NOMO-1 (cell line): Measurements from ENCODE around the gene HECTD2.
"Not testable (repeated sequence)": the region's sequence is repeated elsewhere in the genome, so short reads cannot be mapped to it uniquely, and the experiment has no call there.

Source experiments
- DNase-seq, 2 experiments: peaks; one replicate each; lab custom pipeline; 2025; ENCODE audit not compliant: unreplicated experiment in 2 of 2; lab: John Stamatoyannopoulos, UW

HECTD2 gene

DNA sequence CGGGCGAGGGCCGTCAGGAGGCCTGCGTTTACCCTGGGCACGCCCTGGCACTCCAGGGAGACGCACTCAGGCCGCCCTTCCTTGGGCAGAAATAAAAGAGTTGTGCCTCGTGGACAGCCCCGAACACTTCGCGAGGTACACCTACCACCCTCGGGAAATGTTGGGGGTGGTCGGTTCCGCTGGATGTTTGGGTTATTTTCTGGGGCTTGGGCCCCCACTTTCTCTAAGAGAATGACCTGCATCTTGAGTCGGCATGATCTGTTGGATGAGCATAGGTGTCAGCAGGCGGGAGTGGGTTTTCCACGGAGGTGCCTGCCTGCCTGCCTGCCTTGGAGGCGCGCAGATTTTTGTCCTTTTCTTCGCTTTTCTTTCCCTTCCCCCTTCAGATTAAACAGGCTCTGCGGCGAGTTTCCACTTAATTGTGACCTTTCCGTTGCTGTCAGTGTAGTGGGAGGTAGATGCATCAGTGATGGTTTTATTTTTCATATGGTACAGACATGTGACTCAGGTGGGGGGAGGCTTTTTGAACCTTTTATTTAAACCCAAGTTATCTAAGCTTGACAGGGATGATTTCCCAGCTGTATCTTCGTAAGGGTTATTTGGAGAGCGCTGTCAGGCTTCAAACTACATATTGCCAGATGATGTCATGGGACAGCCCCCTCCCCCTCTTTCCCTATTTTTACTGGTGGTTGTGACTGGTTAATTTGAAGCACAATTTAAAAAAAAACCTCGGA, 661 bp downstream of the HECTD2 start:
- DNase-seq, result peak in 1 of 2 experiments; percentile 49

DNA sequence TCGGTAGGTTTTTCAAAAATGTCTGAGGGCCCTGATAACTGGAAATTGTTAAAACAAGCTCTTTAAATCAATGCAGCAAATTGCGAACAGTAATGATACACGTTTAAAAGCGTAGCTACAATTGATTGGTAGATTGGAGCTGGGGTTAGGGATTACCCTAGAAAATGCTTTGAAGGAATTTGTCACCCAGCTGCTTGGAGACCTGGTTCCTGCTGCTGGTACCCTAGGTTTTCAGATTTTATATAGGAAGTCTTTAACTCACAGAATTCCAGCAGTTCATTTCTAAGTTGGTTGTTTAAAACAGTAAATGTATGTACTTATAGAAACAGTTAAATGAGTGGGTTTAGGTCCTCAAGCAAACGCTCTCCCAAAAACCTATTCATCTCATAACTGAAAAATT, 1.5 kb downstream of the HECTD2 start:
- DNase-seq, result no peak

DNA sequence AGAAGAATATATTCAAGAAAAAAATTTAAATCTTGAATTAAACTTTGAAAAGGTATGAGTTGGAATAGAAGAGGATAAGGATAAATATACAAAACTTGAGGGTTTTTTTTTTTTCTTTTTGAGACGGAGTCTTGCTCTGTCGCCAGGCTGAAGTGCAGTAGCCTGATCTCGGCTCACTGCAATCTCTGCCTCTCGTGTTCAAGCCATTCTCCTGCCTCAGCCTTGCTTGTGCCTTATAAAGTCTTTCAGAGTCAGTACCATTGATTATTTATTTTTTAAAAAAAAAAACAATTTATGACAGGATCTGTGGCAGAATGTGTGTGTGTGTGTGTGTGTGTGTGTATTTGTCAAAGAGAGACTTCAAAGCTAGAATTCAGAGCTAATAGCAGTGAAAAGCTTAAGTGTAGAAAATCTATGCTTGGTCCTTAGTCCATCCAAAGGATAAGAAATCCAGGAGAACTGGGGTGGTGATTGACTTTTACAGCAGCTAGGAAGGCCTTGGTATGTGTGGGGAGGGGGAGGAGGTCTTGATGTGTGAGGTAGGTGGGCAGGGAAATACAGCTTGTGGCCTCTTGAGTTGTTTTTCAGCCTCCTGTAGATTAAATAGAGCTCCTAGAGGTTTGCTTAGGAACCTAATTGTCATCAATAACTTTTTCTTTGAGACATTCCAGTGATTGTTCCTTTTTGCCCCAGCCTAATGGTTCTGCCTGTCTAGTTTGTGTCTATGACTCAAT, 2.4 kb downstream of the HECTD2 start:
- no peak for DNase-seq

- no peak for DNase-seq
Measured at GRCh38 chr10:91415816-91416215, 5.7 kb downstream of the HECTD2 start.

DNA sequence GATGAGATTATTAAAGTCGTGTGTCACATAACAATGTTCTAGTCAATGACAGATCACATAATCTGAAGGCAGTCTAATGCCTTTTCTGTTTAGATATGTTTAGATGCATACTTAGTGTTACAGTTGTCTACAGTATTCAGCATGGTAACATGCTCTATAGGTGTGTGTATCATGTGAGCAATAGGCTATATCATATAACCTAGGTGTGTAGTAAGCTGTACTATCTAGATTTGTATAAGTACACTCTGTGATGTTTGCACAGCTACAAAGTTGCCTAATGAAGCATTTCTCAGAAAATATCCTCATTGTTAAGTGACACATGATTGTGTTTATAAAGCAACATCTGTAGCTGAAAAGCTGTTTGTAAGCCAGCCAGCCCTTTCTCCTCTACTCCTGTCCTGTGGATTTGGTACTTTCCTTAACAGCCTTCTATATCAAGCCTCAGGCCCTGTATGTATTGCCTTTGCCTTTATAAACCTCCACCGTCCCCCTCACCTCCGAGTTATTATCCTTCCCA, 6.3 kb downstream of the HECTD2 start:
- DNase-seq, result no peak

DNA sequence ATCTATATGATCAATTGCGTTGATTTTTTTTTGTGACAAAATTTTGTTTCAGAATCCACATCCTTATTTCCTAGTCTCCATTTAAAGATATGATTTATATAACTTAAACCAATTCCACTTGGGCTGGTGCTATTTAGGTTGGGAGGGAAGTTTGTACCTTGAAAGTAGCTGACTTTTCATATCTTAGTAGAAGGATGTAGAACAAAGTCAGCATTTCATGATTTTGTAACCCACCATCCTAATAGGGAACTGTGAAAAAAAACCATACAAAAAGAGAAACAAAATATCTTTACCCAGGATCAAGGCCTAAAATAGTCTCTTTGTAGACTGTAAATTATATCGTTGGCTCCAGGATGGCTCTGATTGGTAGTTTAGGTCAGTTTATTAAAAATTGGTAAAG, 8.3 kb downstream of the HECTD2 start:
- no peak for DNase-seq

DNA sequence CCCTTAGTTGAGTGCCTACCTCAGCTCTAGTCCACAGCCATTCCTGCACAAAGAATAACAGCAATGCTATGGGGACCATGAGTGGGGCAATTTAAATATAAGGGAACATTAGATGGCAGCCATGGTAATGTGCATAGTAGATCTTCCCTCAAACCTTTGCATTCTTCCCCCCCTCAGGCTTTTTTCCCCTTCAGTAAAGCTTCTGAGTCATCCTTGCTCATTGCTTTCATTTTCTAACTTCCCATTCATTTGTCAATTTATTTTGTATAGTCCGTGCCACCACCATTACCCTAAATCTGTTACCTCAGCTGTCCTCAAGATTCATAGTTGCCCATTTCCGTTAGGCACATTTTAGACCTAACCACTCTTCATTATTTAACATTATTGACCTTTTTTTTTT, 10.7 kb downstream of the HECTD2 start:
- peak; percentile 2 to 20 for DNase-seq

DNA sequence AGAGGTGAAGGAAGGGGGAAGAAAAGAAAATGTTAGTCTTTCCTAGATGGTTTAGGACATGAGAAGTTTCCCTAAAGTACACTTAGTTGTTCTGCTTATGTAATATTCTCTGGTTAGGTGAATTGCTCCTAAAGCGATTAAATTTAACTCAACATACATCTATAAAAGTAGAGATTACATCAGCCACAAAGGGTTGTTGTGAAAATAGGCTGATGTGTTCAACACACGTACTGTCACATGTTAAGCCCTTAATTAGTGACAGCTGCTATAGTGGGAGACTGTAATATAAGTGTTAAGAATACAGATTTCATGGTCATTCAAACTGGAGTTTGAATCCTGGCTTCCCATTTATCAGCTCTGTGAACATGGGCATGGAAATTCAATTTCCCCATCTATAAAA, 12.8 kb downstream of the HECTD2 start:
- DNase-seq, result no peak

GRCh38 chr10:91424016-91424415, 13.9 kb downstream of the HECTD2 start:
- no peak for DNase-seq

GRCh38 chr10:91432175-91432574, 22.0 kb downstream of the HECTD2 start:
- no peak for DNase-seq

- DNase-seq, result no peak
Measured at GRCh38 chr10:91433620-91434019, 23.5 kb downstream of the HECTD2 start.

DNA sequence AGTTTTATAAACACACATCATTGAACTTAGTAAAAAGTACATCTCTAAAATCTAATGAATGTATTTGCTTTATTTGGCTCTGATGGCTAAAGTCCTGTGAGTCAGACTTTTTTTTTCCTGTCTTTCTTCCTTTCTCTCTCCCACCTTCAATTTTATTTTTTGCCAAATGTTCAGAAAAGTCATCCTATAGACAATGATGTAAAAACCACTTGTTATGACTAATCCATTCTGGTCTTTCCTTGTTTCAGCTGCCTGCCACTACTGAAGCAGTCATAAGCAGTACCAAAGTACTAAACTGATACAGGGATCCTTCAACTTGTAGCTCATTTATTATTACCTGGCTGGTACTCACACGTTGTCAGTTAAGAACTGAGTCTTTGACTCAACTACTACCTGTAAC, 23.9 kb downstream of the HECTD2 start:
- DNase-seq, result no peak

GRCh38 chr10:91435241-91435640, 25.1 kb downstream of the HECTD2 start:
- no peak for DNase-seq

DNA sequence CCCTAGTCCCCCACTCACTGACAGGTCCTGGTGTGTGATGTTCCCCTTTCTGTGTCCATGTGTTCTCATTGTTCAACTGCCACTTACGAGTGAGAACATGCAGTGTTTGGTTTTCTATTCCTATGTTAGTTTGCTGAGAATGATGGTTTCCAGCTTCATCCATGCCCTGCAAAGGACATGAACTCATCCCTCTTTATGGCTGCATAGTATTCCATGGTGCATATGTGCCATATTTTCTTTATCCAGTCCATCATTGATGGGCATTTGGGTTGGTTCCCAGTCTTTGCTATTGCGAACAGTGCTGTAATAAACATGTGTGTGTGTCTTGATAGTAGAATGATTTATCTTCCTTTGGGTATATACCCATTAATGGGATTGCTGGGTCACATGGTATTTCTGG, 28.1 kb downstream of the HECTD2 start:
- DNase-seq, result not testable (repeated sequence)

- no peak for DNase-seq
Measured at GRCh38 chr10:91444211-91445182, 34.4 kb downstream of the HECTD2 start.

DNA sequence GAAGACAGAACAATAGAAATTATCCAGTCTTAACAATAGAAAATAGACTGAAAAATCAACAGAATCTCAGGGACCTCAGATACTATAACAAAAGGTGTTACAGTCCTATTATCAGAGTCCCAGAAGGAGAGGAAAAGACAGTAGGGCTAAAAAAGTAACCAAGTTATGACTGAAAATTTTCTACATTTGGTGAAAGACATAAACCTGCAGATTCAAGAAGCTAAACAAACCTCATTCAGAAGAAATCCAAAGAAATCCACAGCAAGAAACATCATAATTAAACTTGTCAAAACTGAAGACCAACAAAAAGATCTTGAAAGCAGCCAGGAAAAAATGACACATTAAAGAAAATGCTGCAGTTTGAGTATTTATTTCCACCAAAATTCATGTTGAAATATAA, 41.9 kb downstream of the HECTD2 start:
- DNase-seq, result no peak

DNA sequence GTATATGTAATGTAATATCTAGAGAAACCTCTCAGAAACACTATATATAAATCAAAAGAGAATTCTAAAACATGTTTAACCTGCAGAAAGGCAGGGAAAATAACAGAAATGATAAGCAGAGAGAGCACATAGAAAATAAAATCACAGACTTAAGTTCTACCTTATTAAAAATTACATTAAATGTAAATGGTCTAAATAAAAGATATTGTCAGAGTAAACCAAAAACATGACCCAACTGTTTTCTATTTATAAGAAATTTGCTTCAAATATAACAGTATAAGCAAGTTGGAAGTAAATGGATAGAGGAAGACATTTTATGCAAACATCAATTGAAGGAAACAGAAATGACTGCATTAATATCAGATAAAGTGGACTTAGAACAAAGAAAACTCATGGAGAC, 43.4 kb downstream of the HECTD2 start:
- no peak for DNase-seq

GRCh38 chr10:91455135-91455534, 45.0 kb downstream of the HECTD2 start:
- DNase-seq, result not testable (repeated sequence)

GRCh38 chr10:91460681-91461080, 50.5 kb downstream of the HECTD2 start:
- DNase-seq, result no peak

DNA sequence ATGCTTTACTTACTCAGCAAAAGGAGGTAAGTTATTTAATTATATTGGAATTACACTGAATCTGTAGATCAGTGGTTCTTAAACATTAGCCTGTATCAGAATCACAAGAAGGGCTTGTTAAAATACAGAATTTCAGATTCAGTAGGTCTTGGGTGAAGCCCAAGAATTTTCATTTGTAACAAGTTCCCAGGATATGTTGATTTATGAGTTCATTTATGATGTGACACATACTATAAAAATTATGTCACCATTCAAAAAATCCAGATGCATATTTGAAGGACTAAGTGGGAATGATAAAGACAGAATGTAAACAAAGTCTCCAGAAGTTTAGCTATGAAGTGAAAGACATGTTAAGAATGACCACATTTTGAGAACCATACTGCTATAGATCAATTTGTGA, 52.3 kb downstream of the HECTD2 start:
- DNase-seq, result no peak

- DNase-seq, result no peak
Measured at GRCh38 chr10:91464500-91464899, 54.4 kb downstream of the HECTD2 start.
